ENCODE data around the gene TMEM222.

Gene TMEM222

DNA sequence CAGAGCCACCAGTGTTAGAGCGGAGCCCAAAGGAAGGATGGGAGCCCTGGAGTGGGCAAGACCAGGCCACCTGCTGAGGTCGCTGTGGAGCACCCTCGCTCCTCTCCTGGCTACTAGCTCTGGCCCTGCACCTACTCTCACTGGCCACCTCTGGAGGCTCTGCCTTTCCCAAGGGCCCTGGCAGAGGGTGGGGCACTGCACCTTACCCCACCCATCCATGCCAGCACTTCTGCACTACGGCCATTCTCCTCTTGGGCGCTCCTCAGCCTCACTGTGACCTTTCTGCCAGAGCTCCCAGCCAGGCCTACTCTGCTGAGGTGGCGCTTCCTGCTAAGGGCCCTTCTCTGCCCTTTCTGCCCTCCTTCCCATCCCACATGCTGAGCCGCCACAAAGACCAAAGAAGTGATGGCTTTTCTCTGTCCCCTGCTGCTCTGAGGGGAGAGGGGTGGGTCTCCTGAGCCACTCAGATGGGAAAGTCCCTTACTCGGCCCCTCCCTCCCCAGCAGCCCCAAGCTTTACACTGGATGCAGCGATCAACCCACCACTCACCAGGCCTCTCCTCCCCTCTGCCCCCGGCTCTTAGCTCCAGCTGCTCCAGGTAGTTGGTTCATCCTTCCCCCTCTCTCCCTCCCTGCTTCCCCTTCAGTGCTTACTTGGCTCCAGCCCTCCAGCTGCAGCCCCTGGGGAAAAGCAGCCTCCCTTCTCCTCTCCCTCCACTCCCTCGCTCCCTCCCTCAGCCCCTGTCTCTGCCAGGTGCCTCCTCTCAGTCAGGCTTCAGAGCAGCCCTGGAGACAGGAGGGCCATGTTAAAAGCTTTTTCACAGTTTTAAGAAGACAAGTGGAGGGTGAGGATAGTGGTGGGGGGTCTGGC, 14.8 kb upstream of the TMEM222 start:
- no peak for DNase-seq (ENCODE audit: low read depth)

DNA sequence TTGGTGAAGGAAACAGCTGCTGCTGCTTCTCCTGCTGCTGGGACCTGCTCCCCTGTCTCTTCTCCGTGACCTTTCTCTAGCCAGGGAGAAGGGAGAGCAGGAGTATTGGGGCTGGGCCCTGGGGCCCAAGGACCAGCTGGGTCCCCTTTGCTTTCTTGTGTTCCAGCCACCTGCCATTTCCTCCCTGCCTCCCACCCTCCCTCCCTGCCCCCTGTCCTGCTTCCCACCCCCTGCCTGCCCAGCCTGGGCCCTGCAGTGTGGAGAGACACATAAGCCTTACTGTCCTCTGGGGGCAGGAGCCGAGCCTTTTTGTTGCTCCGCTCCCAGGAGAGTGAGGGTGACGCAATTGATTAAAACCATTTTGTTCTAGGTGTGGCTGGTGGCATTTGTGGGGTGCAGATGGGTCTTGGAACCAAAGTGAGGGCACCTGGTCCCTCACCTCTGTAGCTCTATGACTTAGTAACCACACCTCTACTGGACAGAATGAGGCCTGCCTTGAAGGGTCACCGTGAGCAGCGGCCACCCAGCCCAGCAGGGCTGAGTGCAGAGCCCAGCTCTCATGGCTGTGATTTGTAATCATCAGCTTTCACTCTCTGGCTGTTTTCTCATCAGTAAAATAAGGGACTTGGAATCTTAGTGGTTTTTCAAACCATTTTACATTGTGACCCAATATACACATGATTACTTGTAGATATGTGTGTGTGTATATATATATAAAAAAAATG, 13.9 kb upstream of the TMEM222 start:
- DNase-seq (ENCODE audit: low read depth): no peak

DNA sequence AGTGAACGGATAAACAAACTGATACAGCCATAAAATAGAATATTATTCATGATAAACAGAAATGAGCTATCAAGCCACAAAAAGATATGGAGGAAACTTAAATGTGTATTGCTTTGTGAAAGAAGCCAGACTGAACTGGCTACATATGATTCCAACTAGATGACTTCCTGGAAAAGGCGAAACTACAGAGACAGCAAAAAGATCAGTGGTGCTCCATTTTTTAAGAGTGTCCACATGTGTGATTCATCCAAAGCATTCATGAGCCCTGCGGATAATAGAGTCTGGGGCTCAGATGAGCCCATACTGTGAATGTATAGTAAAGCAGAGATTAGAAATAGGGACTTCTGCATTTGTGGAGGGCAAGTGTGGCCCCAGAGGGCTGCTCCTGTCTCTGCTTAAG, 7.8 kb upstream of the TMEM222 start:
- DNase-seq (ENCODE audit: low read depth): no peak

DNA sequence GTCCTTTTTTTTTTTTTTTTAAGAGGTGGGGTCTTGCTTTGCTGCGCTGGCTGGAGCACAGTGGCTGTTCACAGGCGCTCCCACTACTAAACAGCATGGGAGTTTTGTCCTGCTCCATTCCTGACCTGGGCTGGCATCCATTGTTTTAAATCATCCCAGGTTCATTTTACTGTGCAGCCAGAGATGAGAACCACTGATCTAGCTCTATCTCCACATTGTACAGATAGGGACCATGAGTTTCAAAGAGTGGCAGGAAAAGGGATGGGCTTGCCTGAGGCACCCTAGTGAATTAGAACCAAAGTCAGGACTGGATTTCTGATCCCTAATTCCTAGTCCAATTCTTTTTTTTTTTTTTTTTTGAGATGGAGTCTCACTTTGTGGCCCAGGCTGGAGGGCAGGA, 7.2 kb upstream of the TMEM222 start:
- DNase-seq (ENCODE audit: low read depth): no peak

DNA sequence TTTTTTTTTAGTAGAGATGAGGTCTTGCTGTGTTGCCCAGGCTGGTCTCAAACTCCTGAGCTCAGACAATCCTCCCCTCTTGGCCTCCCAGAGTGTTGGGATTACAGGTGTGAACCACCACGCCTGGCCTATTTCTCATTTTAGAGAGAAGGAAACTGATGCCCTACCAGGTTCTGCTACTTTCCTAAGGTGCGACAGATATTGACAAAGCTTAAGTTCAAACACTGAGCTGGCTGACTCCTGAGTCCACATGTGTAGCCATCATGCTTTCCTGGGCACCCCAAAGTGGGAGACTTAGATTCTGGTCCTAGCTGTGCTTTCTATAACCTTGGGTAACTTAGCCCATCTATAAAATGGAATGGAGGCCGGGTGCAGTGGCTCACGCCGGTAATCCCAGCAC, 5.1 kb upstream of the TMEM222 start:
- DNase-seq (ENCODE audit: low read depth): no peak

DNA sequence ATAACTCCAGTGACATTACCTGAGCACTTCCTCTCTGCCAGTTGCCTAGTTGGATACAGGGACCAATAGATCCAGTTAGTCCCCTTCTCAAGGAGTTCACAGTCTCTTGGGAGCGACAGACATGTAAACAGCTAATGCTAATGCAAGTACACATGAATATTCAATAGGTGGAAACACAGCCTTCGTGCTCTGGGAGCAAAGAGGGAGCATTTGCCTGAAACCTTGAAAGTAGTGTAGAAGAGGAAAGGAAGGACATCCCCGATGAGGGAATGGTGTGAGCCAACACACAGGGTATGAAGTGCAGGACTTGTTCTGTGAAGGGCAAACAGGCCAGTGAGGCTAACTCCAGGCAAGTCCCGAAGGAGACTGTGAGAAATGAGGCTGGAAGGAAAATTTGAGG, 3.8 kb upstream of the TMEM222 start:
- DNase-seq (ENCODE audit: low read depth): no peak

DNA sequence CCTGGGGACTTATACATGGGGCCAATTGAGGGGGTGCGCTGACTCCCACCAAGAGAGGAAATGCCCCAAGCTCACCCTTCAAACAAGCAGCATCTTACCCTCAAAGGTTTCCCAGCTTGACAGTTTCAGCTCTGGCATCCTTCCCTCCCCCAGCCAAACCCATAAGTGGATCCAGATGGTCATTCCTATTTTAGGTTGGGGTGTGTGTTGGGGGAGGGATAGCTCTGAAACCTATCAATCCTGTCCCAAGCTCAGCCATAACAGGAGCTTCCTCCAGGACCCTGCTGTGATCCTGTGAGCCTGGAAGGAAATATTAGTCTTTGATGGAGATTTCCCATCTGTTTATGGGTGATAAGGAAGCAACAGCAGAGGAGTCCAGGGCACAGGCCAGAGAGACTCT, 3.4 kb upstream of the TMEM222 start:
- no peak for DNase-seq (ENCODE audit: low read depth)

DNA sequence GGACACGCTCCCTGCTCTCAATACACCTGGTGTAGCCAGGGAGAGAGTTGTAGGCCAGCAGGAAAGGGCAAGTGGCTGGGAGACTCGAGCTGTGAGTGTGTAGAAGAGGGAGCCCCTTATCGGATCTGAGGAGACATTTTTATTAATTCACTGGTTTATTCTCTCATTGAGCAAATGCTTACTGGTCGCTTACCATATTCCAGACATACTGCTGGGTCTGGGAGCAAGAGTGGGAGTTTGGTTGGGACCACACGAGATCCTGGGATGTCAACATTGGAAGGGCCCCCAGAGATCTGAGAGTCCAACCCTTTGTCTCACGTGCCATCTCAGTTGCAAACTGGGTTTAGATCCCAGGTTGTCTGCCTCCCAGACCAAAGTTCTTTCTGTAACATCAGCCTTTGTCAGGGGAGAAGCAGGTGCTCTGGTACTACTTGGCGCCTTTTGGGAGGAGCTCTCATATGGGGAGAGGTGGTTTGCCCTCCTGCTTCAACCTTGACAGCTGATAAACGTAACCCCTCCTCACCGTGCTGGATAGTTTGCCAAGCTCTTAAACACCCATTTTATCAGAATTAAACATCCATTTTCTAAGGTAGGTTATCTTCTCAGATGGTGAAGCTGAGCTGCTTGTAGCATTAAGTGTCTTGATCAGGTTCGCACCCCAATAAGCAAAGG, 742 bp downstream of the TMEM222 start:
- no peak for DNase-seq (ENCODE audit: low read depth)

DNA sequence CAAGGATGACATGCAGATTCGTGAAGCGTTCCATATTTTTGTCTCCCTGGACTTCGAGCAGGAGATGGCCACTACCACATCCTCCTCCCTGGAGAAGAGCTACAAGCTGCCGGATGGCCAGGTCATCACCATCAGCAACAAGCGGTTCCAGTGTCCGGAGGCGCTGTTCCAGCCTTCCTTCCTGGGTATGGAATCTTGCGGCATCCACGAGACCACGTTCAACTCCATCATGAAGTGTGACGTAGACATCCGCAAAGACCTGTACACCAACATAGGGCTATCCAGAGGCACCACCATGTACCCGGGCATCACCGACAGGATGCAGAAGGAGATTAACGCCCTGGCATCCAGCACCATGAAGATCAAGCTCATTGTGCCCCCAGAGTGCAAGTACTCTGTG, 3.3 kb downstream of the TMEM222 start:
- no peak for DNase-seq (ENCODE audit: low read depth)

DNA sequence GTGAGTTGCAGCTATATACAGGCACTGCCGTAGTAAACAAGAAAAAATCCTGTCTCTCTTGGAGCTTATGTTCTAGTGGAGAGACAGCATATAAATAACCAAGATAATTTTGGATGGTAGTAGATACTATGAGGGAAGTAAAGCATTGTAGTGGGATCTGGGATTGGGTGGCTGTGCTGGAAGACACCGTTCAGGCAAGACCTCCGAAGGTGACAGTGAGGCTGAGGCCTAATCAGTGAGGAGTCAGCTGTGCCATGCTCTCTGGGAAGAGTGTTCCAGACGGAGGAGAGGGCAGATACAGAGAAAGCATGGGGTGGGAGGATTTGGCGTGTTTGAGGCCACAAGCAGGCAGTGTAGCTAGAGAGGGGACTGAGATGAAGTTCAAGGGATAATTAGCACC, 6.0 kb downstream of the TMEM222 start:
- no peak for DNase-seq (ENCODE audit: low read depth)

DNA sequence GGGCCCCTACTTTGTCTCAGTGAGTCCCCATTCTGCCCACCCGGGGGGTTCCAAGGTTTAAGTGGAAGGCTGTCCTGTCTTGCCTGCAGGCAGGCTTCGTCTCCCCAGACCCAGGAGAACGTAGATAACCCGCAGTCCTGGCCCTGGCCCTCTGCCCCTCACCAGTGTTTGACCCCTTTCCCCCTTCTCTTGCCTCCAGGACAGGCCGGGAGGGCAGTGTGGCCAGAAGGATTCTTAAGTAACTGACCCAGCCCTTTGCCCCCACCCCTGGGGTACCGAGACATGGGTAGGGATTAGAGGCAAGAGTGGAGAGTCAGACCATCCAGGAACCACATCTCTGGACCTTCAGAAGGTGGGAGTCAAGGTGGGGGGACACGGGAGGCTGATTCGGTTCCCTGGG, 8.8 kb downstream of the TMEM222 start:
- DNase-seq (ENCODE audit: low read depth): no peak

DNA sequence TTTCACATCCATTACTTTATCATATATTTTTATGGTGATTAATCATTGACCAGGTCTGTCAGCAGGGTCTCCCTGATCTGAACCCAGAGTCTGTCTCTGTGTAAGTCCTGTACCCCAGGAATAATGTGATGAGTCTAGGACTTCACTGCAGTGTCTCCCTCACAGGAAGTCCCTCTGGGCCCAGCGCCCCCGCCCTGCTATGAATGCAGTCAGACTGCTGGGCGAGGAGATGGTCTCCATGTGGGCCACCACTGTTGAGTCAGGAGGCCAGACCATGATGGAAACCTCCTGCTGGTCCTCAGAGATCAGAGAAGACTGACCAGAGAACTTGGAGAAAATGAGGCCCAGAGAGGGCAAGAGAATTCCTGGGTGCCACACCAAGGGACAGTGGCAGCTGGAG, 9.5 kb downstream of the TMEM222 start:
- DNase-seq (ENCODE audit: low read depth): no peak

DNA sequence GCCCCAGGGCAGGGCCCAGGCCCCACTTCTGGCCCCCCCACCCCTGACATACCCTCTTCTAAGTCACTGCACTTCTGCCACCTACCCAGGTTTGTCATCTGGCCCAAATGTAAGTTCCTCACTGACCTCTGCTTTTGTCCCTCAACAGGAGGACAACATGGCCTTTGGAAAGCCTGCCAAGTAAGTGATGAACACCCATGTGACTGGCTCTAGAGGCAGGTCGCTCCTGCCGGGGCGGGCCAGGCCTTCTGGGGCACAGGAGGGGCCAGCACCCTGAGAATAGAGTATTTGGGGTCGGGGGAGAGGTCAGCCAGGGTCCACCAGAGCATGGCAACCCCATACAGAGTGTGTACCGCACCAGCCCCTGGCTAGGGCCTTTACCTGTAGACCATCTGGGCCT, 10.0 kb downstream of the TMEM222 start:
- no peak for DNase-seq (ENCODE audit: low read depth)

DNA sequence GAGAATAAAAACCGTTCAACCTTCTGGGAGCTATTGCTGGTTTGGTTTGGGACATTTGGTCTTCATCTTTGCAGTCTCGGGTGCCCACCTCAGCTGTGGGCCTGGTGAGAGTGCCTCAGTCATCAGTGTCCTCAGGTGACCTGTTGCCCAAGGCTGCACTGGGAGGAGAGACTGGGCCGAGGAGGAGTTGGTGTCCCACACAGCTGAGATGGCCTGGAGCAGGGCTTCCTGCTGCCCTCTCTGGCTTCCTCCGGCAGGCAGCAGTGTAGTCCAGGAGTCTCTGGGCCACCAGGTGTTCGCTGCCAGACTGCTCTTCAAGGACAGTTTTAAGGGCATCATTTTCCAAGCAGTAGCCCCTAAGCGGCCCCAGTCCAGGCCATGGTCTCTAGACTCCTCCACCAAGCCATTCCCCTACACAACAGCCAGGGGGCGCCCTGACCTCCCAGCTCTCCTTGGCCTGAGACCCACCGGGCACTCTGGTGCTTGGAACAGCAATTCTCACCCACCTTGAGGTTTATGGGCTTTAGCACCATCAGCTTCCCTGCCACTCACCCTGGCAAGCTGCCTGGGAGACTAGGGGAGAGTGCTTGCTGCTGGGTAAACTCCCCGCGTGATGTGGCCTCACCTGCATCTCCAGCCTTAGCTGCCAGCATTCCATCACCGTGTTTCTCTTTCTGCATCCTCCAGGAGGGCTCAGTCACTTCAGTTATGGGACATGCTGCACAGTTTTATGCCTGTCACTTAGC, 10.7 kb downstream of the TMEM222 start:
- no peak for DNase-seq (ENCODE audit: low read depth)

DNA sequence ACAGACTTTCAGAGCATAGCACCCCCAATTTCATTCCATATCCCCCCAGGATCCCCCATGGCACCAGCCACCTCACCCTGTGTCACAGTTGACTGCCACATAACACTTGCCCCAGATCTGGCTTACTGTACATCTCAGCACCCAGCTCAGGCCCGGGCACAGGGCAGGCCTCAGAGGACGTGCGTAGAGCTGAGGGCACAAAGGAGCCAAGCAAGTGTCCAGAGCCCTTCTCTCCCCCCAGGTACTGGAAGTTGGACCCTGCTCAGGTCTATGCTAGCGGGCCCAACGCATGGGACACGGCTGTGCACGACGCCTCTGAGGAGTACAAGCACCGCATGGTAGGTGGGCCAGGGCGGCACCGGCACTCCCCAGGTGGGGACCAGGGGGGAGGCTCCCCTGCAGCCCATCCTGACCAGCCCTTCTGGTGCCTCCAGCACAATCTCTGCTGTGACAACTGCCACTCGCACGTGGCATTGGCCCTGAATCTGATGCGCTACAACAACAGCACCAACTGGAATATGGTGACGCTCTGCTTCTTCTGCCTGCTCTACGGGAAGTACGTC, 11.8 kb downstream of the TMEM222 start:
- DNase-seq (ENCODE audit: low read depth): no peak

DNA sequence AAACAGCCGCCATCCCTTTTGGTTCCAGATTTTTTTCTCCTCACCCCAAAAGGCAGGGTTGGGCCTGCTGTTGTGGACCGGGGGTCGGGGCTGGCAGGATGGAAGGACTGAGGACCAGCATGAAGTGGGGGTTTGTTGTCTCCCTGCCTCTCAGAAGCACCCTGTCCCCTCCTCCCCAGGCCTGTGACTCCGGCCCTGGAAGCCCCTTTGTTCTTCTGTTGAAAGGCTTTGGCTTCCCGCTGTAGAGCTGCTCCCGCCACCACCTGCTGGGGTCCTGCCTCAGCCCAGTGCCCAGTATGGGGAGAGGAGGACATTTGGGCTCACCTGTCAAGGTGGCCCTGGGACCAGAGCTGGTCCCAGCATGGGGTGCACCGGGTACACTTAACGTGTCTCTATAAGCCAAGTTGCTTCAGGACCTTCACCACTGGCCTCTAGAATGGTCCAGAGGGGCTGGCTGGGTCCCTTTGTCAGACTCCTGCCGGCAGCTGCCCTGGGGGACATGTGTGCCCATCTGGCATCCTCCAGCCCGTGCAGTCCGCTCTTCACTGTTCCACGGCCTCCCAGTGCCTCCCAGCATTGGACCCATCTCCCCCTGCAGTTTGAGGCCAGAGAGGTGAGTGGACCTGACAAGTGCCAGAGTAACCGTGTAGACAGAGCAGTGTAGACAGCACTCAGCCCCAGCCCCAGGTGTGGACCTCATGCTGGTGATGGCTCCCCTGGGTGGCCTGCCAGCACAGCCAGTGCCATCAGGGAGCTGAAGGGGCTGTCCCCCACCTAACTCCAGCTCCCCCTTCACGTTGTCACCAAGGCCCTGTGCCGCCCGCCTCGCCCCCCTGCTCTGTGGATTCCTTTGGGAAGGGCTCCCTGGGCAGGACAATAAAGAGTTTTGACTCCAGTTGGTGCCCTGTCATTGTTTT, 13.8 kb downstream of the TMEM222 start:
- no peak for DNase-seq (ENCODE audit: low read depth)

DNA sequence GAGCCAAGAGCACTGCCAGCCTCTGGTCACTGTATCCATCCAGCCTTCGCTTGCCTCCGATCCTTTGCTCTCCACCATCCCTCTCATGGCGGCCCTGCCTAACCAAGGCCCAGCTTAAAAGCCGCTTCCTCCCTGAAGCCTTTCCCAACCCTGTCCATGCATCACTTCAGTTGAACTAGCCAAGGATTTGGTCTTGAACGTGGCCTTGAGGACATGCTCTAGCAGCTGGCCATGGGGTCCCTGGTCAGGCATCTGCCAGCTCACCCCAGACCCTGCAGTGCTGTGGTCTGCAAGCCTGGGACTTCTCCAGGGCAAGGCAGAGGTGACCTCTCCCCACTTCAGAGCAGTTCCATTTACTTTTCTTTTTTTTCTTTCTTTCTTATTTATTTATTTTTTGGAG, 14.8 kb downstream of the TMEM222 start:
- DNase-seq (ENCODE audit: low read depth): no peak

DNA sequence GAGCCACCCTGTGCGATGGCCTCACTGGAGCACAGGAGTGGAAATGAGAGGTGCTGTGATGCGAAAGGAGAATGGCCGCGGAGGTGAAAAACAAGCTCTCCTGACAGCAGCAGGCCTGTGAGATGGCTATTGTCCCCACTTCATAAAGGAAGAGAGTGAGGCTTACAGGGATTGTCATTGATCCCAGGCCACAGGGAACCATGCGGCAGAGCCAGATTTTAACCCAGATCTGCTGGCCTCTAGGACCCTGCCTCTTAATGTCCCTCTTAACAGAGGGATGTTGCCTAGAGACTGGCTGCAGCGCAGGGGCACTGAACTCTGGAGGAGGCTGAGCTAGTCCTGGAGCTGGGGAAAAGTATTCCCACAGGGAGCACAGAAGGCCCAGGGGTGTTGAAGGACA, 16.8 kb downstream of the TMEM222 start:
- no peak for DNase-seq (ENCODE audit: low read depth)

DNA sequence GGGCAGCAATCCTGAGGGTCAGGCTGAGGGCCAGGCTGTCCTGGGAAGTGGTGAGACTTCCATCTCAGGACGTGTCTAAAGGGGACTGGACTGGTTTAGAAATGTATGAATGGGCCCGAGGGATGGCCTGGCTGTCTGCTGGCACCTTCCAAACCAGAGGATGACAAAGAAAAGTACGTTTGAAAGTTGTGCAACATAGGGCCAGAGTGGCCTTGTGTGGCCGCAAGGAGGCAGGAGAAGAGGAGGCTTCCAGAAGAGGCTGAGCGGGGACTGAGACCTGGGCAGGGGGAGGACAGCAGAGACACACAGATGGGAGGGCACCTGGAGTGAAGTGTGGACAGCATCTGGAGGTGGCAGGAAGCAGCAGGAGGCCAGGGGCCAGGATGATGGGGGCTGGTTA, 17.2 kb downstream of the TMEM222 start:
- no peak for DNase-seq (ENCODE audit: low read depth)

DNA sequence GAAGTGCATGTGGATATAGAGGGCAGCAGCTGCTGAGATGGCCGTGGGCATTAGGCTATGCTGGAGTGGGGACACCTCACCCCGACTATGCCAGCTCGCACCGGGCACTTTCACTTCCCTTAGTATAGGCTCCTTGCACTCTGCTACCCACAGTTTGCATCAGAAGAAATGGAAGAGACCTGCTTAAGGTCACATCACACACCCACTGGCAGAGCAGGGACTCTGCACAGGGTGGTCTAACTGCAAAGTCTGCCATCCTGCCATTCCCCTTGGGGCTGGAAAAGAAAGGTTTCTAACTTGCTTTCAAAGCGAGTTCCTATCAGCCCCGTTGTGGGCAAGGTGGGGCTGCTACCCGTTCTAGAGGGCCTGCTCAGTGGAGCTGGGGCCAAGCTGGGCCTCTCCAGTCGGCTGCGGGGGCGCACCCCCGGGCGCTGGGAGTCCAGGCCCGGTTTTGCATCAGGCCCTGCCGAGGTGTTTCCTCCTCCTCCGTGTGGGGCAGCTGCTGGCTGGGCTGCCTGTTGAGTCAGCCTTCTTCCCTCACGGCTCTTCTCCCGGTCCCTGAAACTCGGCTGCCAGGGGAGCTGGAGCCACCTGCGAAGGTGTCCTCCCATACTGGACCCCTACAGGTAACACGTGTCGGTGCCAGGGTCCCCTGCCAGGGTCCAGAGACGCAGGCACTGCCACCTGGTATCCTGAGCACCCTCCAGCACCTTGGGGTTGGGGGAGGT, 19.7 kb downstream of the TMEM222 start, which contains the start of gene SYTL1:
Gene SYTL1 (plus strand): TSS at position 498 of the 728 bp plus-strand sequence. CDS start 3,313 bp downstream, outside the sequence.
- DNase-seq (ENCODE audit: low read depth): peak; percentile 54

All from activated gamma-delta T cell treated with anti-CD3 and anti-CD28 coated beads, Interleukin-2, amount 50 U/mL, for 16 hours (primary cell).